K562 (cell line): ENCODE data around the gene HCST. TPM values are rescaled to one million over a fixed set of nuclear protein-coding genes. Genes with fewer than 3 reads are reported as not detected.

Experiments used
- ARID3B ChIP-seq: fragments of 250-450 bp; sonication (Bioruptor Pico); IDR thresholded peaks from 2 replicates; pipeline ENCODE4 v1.4.0; 2020; ENCODE audit warnings: borderline replicate concordance
- CCNT2 ChIP-seq: IDR thresholded peaks from 2 replicates; pipeline ENCODE4 v1.6.1; 2011; ENCODE audit warnings: borderline replicate concordance, low read depth, mild to moderate bottlenecking, moderate library complexity, mixed read lengths, low read length; ENCODE audit not compliant: insufficient read length; ENCODE audit errors: extremely low read depth
- CHCHD3 ChIP-seq: fragments of 250-450 bp; sonication (Bioruptor Pico); IDR thresholded peaks from 2 replicates; pipeline ENCODE4 v2.1.2; 2022; ENCODE audit warnings: mild to moderate bottlenecking
- CREB1 ChIP-seq, 2 experiments: sonication (generic) in 1 of 2; formaldehyde crosslinking in 1 of 2; IDR thresholded peaks; 2 replicates each; pipeline versions ENCODE4 v1.6.1 to v1.8.0; 2012 to 2022; ENCODE audit warnings: inconsistent platforms in 1 of 2, mild to moderate bottlenecking in 1 of 2, missing genetic modification reagents in 1 of 2, moderate library complexity in 1 of 2
- CXXC5 ChIP-seq: fragments of 250-450 bp; sonication (Bioruptor Pico); IDR thresholded peaks from 2 replicates; pipeline ENCODE4 v1.8.0; 2022; ENCODE audit warnings: inconsistent platforms, mild to moderate bottlenecking, moderate library complexity
- HMG20B ChIP-seq: fragments of 250-450 bp; sonication (Bioruptor Pico); IDR thresholded peaks from 2 replicates; pipeline ENCODE4 v1.5.0; 2021; ENCODE audit warnings: mild to moderate bottlenecking
- KDM5B ChIP-seq: fragments of 200-600 bp; sonication (generic); IDR thresholded peaks from 2 replicates; pipeline ENCODE4 v1.6.1; 2012; ENCODE audit warnings: low read depth, mild to moderate bottlenecking, moderate library complexity, low read length, control low read depth, inconsistent platforms; ENCODE audit not compliant: insufficient replicate concordance
- KLF10 ChIP-seq: fragments of 250-450 bp; sonication (Bioruptor Pico); IDR thresholded peaks from 2 replicates; pipeline ENCODE4 v1.6.1; 2021; ENCODE audit warnings: matching md5 sums
- MAX ChIP-seq: sonication (generic); formaldehyde crosslinking; IDR thresholded peaks from 2 replicates; pipeline ENCODE4 v1.9.0; 2022; ENCODE audit warnings: mild to moderate bottlenecking, missing genetic modification reagents
- PHF8 ChIP-seq: fragments of 200-600 bp; sonication (generic); IDR thresholded peaks from 2 replicates; pipeline ENCODE4 v1.6.1; 2012; ENCODE audit warnings: mixed run types, mild to moderate bottlenecking, inconsistent platforms, low read length, moderate library complexity, borderline replicate concordance
- TEAD4 ChIP-seq, 2 experiments: sonication (generic) in 1 of 2; formaldehyde crosslinking in 1 of 2; IDR thresholded peaks; 2 replicates each; pipeline versions ENCODE4 v1.6.1 to v1.8.0; 2012 to 2022; ENCODE audit warnings: borderline replicate concordance in 1 of 2, inconsistent platforms in 1 of 2, low read length in 1 of 2, mild to moderate bottlenecking in 1 of 2, missing genetic modification reagents in 1 of 2
- VEZF1 ChIP-seq: fragments of 200-800 bp; sonication (Bioruptor generic); IDR thresholded peaks from 2 replicates; pipeline ENCODE4 v1.6.1; 2017; ENCODE audit warnings: missing genetic modification characterization, missing compliant biosample characterization
- ZNF184 ChIP-seq: sonication (generic); formaldehyde crosslinking; IDR thresholded peaks from 2 replicates; pipeline ENCODE4 v1.5.0; 2020; ENCODE audit warnings: missing genetic modification reagents
- ZNF511 ChIP-seq: sonication (generic); formaldehyde crosslinking; IDR thresholded peaks from 2 replicates; pipeline ENCODE4 v1.8.0; 2022; ENCODE audit warnings: mild to moderate bottlenecking, missing genetic modification reagents
- polyA plus RNA-seq, 8 experiments: library from polyadenylated mRNA; depleted of rRNA in 4 of 8; stranded (reverse) in 5 of 8; unstranded in 3 of 8; fragments of >200 nt; fragmentation: Nextera tagmentation in 2 of 8; fragmentation: Illumina TruSeq in 1 of 8; extraction: Ambion mirVana in 2 of 8; extraction: Trizol in 1 of 8; gene quantifications; 2 replicates each; pipeline versions ENCODE4 v1.2.1 to v1.2.3, GENCODE V29; 2011 to 2014; ENCODE audit warnings: inconsistent platforms in 1 of 8, missing spikeins in 1 of 8
- total RNA-seq, 7 experiments: library from RNA; depleted of rRNA in 6 of 7; stranded (reverse); fragments of >200 nt in 6 of 7; fragmentation: Illumina TruSeq in 2 of 7; extraction: Trizol in 2 of 7; gene quantifications; 2 replicates each; pipeline versions ENCODE4 v1.2.1 to v1.2.3, GENCODE V29; 2011 to 2021; ENCODE audit warnings: low replicate concordance in 1 of 7
- TF ChIP-seq, protein P1 (sequence below): sonication (generic); formaldehyde crosslinking; IDR thresholded peaks from 2 replicates; pipeline ENCODE4 v1.8.1; 2023; ENCODE audit warnings: mild to moderate bottlenecking, missing genetic modification reagents
- TF ChIP-seq, protein P2 (sequence below): fragments of 450-650 bp; formaldehyde crosslinking; IDR thresholded peaks from 2 replicates; pipeline ENCODE4 v1.4.0; 2020; ENCODE audit warnings: mild to moderate bottlenecking, moderate library complexity
- TF ChIP-seq, protein P3 (sequence below): fragments of 450-650 bp; conservative IDR thresholded peaks from 2 replicates; pipeline ENCODE4 v1.6.1; 2016; ENCODE audit warnings: missing genetic modification characterization, low read depth, mild to moderate bottlenecking, control low read depth, missing compliant biosample characterization

HCST gene
- total and polyA plus RNA-seq, 9 of the 15 experiments (the other 6 are each of a cell fraction or from before 2014, with no cell fraction given) = 0.29 to 1.9 (median 0.95) TPM; not detected in 2

DNA sequence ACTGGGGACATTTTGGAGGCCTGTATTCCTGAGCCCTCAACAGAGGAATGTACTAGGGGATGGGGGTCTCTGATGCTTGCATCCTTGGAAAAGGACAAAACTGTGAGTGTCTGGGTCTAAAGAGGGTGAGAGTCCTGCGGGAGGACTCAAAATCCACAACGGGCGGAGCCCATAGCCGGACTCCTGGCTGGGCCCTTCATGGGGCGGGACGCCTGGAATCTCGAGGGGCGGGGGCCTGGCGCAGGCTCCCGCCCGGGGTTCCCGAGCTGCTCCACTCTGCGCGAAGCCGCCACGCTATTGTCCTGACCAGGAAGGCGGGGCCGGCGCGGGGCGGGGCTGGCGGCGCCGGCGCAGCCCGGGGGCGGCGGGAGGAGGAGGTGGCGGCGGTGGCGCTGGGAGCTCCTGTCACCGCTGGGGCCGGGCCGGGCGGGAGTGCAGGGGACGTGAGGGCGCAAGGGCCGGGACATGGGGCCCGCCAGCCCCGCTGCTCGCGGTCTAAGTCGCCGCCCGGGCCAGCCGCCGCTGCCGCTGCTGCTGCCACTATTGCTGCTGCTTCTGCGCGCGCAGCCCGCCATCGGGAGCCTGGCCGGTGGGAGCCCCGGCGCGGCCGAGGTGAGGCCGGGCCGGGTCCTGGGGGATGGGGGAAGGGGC is 34.0 kb upstream of the HCST start, which contains the start of gene APLP1 (continued):
- TF ChIP-seq ZNF511 (no peak), CXXC5 (CRISPR knock-in tag) (peak; percentile 74), KLF10 (CRISPR knock-in tag) (no peak), CCNT2 (peak; percentile 35), MAX (CRISPR knock-in tag) (peak; percentile 46), CHCHD3 (CRISPR knock-in tag) (no peak), HMG20B (no peak), VEZF1 (CRISPR knock-in tag) (peak; percentile 83), TEAD4 (IDR thresholded peaks at IDR 0.05; ENCODE audit: low read length) (no peak), TEAD4 (CRISPR knock-in tag; IDR thresholded peaks at IDR 0.05; ENCODE audit: borderline replicate concordance) (no peak), KDM5B (no peak), ARID3B (CRISPR knock-in tag) (no peak), PHF8 (0 out of 2 replicates have a peak, but pooled peaks have one; percentile 27), ZNF184 (no peak), CREB1 (IDR thresholded peaks at IDR 0.05) (no peak), CREB1 (CRISPR knock-in tag; IDR thresholded peaks at IDR 0.05) (no peak)
- TF ChIP-seq, protein P1, sequence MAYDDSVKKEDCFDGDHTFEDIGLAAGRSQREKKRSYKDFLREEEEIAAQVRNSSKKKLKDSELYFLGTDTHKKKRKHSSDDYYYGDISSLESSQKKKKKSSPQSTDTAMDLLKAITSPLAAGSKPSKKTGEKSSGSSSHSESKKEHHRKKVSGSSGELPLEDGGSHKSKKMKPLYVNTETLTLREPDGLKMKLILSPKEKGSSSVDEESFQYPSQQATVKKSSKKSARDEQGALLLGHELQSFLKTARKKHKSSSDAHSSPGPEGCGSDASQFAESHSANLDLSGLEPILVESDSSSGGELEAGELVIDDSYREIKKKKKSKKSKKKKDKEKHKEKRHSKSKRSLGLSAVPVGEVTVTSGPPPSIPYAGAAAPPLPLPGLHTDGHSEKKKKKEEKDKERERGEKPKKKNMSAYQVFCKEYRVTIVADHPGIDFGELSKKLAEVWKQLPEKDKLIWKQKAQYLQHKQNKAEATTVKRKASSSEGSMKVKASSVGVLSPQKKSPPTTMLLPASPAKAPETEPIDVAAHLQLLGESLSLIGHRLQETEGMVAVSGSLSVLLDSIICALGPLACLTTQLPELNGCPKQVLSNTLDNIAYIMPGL (CRISPR knock-in tag) = no peak
- TF ChIP-seq, protein P2, sequence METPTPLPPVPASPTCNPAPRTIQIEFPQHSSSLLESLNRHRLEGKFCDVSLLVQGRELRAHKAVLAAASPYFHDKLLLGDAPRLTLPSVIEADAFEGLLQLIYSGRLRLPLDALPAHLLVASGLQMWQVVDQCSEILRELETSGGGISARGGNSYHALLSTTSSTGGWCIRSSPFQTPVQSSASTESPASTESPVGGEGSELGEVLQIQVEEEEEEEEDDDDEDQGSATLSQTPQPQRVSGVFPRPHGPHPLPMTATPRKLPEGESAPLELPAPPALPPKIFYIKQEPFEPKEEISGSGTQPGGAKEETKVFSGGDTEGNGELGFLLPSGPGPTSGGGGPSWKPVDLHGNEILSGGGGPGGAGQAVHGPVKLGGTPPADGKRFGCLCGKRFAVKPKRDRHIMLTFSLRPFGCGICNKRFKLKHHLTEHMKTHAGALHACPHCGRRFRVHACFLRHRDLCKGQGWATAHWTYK = no peak
- TF ChIP-seq, protein P3, sequence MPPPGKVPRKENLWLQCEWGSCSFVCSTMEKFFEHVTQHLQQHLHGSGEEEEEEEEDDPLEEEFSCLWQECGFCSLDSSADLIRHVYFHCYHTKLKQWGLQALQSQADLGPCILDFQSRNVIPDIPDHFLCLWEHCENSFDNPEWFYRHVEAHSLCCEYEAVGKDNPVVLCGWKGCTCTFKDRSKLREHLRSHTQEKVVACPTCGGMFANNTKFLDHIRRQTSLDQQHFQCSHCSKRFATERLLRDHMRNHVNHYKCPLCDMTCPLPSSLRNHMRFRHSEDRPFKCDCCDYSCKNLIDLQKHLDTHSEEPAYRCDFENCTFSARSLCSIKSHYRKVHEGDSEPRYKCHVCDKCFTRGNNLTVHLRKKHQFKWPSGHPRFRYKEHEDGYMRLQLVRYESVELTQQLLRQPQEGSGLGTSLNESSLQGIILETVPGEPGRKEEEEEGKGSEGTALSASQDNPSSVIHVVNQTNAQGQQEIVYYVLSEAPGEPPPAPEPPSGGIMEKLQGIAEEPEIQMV (tag) = no peak
